BJ (cell line): ENCODE measurements around the gene DNM2. TPM values are rescaled to one million over a fixed set of nuclear protein-coding genes. Genes with fewer than 3 reads are reported as not detected.

Source experiments
- CTCF ChIA-PET: fragments of 350-600 bp; formaldehyde crosslinking; extraction: SDS; loops from one replicate; lab custom pipeline; 2021; ENCODE audit warnings: antibody characterized with exemption, inconsistent platforms; lab: Yijun Ruan, JAX
- POLR2A ChIA-PET: fragments of 300-600 bp; sonication (Branson Sonifier 250); formaldehyde crosslinking; extraction: SDS; loops from one replicate; lab custom pipeline; 2021; ENCODE audit warnings: antibody characterized with exemption; lab: Charles Lee
- DNase-seq: peaks from one replicate; pipeline ENCODE4 v3.0.0-alpha.2; 2011; ENCODE audit warnings: low read depth
- H3K27me3 ChIP-seq: 2 replicates; pipeline ENCODE4 v1.6.0; 2011; ENCODE audit warnings: low read length; ENCODE audit not compliant: control insufficient read depth, insufficient read depth
- H3K36me3 ChIP-seq: 2 replicates; pipeline ENCODE4 v1.5.1; 2011; ENCODE audit warnings: low read length; ENCODE audit not compliant: control insufficient read depth, insufficient read depth
- H3K4me3 ChIP-seq: 2 replicates; pipeline ENCODE4 v1.5.1; 2011; ENCODE audit warnings: low read depth, mild to moderate bottlenecking, control low read depth, low read length
- CTCF ChIP-seq: IDR thresholded peaks from 2 replicates; pipeline ENCODE4 v1.5.1; 2011; ENCODE audit warnings: low read depth, mild to moderate bottlenecking, control low read depth, inconsistent platforms, low read length, moderate library complexity; ENCODE audit not compliant: insufficient read depth
- polyA plus RNA-seq: library from polyadenylated mRNA; depleted of rRNA; stranded (reverse); fragments of >200 nt; gene quantifications from 2 replicates; pipeline ENCODE4 v1.2.3, GENCODE V29; 2011

DNM2 gene
- polyA plus RNA-seq, 1 experiment: 64.2 TPM

GRCh38 chr19:10682397-10683063 lies 35.3 kb upstream of the DNM2 start:
- TF ChIP-seq CTCF: no peak
- Histone ChIP-seq H3K36me3 (peaks cover 64% of the 10 kb centered on the region), H3K4me3 (no peak overlapping the region), H3K27me3 (no peaks in the 10 kb centered on the region)
- POLR2A ChIA-PET: no interaction called here
- CTCF ChIA-PET: interaction anchor here (0.6 to 1.2 kb wide), 3 partner anchors 9 to 79 kb away, joined by 3 to 4 read pairs (median 3); no protein-coding TSS in a partner anchor
- no peak for DNase-seq

DNA sequence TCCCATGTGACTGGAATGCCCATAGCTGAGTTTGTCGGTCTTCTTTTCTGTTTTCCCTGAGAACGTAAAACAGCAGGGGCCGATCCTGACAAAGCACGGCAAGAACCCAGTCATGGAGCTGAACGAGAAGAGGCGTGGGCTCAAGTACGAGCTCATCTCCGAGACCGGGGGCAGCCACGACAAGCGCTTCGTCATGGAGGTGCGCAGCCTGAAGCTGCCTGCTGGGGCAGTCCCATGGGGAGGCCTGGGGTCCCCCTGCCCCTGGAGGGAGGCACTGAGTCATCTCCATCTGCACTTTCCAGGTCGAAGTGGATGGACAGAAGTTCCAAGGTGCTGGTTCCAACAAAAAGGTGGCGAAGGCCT lies 34.8 kb upstream of the DNM2 start:
- DNase-seq: no peak
- no peaks in the 10 kb centered on the region for H3K27me3 ChIP-seq
- peaks cover 67% of the 10 kb centered on the region for H3K36me3 ChIP-seq
- CTCF ChIA-PET: interaction anchor here (0.6 to 1.0 kb wide), 2 partner anchors 17 to 79 kb away, joined by 3 to 4 read pairs; no protein-coding TSS in a partner anchor
- POLR2A ChIA-PET: no interaction called here
- no peak overlapping the region for H3K4me3 ChIP-seq
- TF ChIP-seq CTCF: no peak

GRCh38 chr19:10683582-10683981 lies 34.3 kb upstream of the DNM2 start:
- peaks cover 69% of the 10 kb centered on the region for H3K36me3 ChIP-seq
- POLR2A ChIA-PET: no interaction called here
- CTCF ChIA-PET: interaction anchor here (0.6 to 1.0 kb wide), 2 partner anchors 17 to 80 kb away, joined by 3 to 4 read pairs; no protein-coding TSS in a partner anchor

GRCh38 chr19:10685210-10685609 lies 32.7 kb upstream of the DNM2 start:
- no peaks in the 10 kb centered on the region for H3K27me3 ChIP-seq
- DNase-seq: no peak
- CTCF ChIA-PET: interaction anchor here (0.7 to 1.1 kb wide), 2 partner anchors 14 to 104 kb away, joined by 3 read pairs; no protein-coding TSS in a partner anchor
- H3K4me3 ChIP-seq: no peak overlapping the region
- TF ChIP-seq CTCF: no peak
- peaks cover 65% of the 10 kb centered on the region for H3K36me3 ChIP-seq
- POLR2A ChIA-PET: no interaction called here

More at GRCh38 chr19:10683582-10683981, 34.3 kb upstream of the DNM2 start:
- Histone ChIP-seq H3K4me3 (no peak overlapping the region), H3K27me3 (no peaks in the 10 kb centered on the region)
- DNase-seq: no peak
- TF ChIP-seq CTCF: no peak

- no peak for DNase-seq
- H3K36me3 ChIP-seq: peaks cover 60% of the 10 kb centered on the region
- no peaks in the 10 kb centered on the region for H3K27me3 ChIP-seq
- ChIA-PET CTCF (interaction anchor here (0.8 to 1.2 kb wide), 2 partner anchors 14 to 32 kb away, joined by 3 read pairs; partner anchors contain the start of gene DNM2), POLR2A (no interaction called here)
- no peak for TF ChIP-seq CTCF
- no peak overlapping the region for H3K4me3 ChIP-seq
These were observed 31.7 kb upstream of the DNM2 start for GRCh38 chr19:10686193-10686592.
